Measurements from ENCODE around the gene SNX20.

Gene SNX20

GRCh38 chr16:50665128-50665878 lies 15.8 kb downstream of the SNX20 start:
- H2AK5ac ChIP-seq (ENCODE audit: low read length), result no peak overlapping the region
- no peak overlapping the region for H2BK5ac ChIP-seq (ENCODE audit: low read length)
- H2BK15ac ChIP-seq (replicated peaks; ENCODE audit: low read depth), result no peak overlapping the region
- no peaks in the 10 kb centered on the region for H3K4me1 ChIP-seq (ENCODE audit: control insufficient read depth, low read depth, low read length)
- no peaks in the 10 kb centered on the region for H3K27me3 ChIP-seq (ENCODE audit: insufficient read depth, low read length, poor library complexity)
- peak overlapping the region; percentile 63 for H3K56ac ChIP-seq (ENCODE audit: low read length)
- peak overlapping the region; percentile 41 for H3K4me2 ChIP-seq (ENCODE audit: low read length)
- H3K4ac ChIP-seq (ENCODE audit: low read depth, low read length), result no peak overlapping the region
- no CpG with 5 or more reads among the region's 40 CpGs for WGBS (ENCODE audit: extremely low coverage, insufficient coverage, low lambda C conversion rate)
- H3K27ac ChIP-seq (ENCODE audit: low read depth, low read length), result no peak overlapping the region
- peak; percentile 85 for DNase-seq
- no peak overlapping the region for H4K5ac ChIP-seq (ENCODE audit: low read length)
- peak overlapping the region; percentile 60 for H3K9ac ChIP-seq (ENCODE audit: low read length)
- H3K36me3 ChIP-seq (ENCODE audit: control insufficient read depth, insufficient read depth, low read length), result no peaks in the 10 kb centered on the region
- peak overlapping the region; percentile 67 for H4K8ac ChIP-seq (ENCODE audit: low read depth, low read length)
- H2BK120ac ChIP-seq (ENCODE audit: low read depth, low read length), result no peak overlapping the region
- H3K23ac ChIP-seq (ENCODE audit: low read length), result no peak overlapping the region
- peak overlapping the region; percentile 7 for H3K4me3 ChIP-seq (ENCODE audit: low read length)
- peak overlapping the region; percentile 0 for H3K18ac ChIP-seq (ENCODE audit: low read length)
- H3K79me1 ChIP-seq (ENCODE audit: low read length), result no peaks in the 10 kb centered on the region
- H3K79me2 ChIP-seq (ENCODE audit: control insufficient read depth, insufficient read depth, low read length), result no peaks in the 10 kb centered on the region

DNA sequence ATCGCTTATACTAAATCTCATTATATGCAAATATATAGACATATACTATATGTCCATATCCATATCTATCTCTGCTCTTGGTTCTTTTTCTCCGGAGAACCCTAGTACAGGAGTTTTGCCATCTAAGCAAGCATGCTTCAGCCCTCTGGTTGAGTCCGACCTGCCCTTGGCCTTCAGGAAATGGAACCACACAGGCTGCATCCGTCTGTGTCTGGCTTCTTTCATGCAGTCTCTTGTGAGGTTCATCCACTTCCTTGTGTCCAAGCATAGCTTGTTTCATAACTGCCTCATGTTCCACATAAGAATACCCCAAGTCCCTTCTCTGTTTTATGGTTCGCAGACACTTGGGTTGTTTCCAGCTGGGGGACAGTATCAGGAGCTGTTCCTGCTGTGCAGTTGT lies 16.8 kb downstream of the SNX20 start:
- no peak overlapping the region for H3K4me3 ChIP-seq (ENCODE audit: low read length)
- H2AK5ac ChIP-seq (ENCODE audit: low read length), result no peak overlapping the region
- peaks cover 3% of the 10 kb centered on the region for H3K4me1 ChIP-seq (ENCODE audit: control insufficient read depth, low read depth, low read length)
- H3K56ac ChIP-seq (ENCODE audit: low read length), result no peak overlapping the region
- no peaks in the 10 kb centered on the region for H3K79me2 ChIP-seq (ENCODE audit: control insufficient read depth, insufficient read depth, low read length)
- no peak overlapping the region for H3K27ac ChIP-seq (ENCODE audit: low read depth, low read length)
- H3K23ac ChIP-seq (ENCODE audit: low read length), result no peak overlapping the region
- no peak overlapping the region for H2BK15ac ChIP-seq (replicated peaks; ENCODE audit: low read depth)
- H2BK120ac ChIP-seq (ENCODE audit: low read depth, low read length), result no peak overlapping the region
- WGBS (ENCODE audit: extremely low coverage, insufficient coverage, low lambda C conversion rate), result no CpG with 5 or more reads among the region's 5 CpGs
- no peak for DNase-seq
- H3K18ac ChIP-seq (ENCODE audit: low read length), result no peak overlapping the region
- no peak overlapping the region for H2BK5ac ChIP-seq (ENCODE audit: low read length)
- H3K4me2 ChIP-seq (ENCODE audit: low read length), result no peak overlapping the region
- H4K8ac ChIP-seq (ENCODE audit: low read depth, low read length), result no peak overlapping the region
- no peak overlapping the region for H3K4ac ChIP-seq (ENCODE audit: low read depth, low read length)
- no peak overlapping the region for H4K5ac ChIP-seq (ENCODE audit: low read length)
- H3K79me1 ChIP-seq (ENCODE audit: low read length), result no peaks in the 10 kb centered on the region
- no peaks in the 10 kb centered on the region for H3K27me3 ChIP-seq (ENCODE audit: insufficient read depth, low read length, poor library complexity)
- no peak overlapping the region for H3K9ac ChIP-seq (ENCODE audit: low read length)
- H3K36me3 ChIP-seq (ENCODE audit: control insufficient read depth, insufficient read depth, low read length), result no peaks in the 10 kb centered on the region

- H3K4me2 ChIP-seq (ENCODE audit: low read length), result no peak overlapping the region
- no peak overlapping the region for H3K23ac ChIP-seq (ENCODE audit: low read length)
- H2BK120ac ChIP-seq (ENCODE audit: low read depth, low read length), result no peak overlapping the region
- H3K36me3 ChIP-seq (ENCODE audit: control insufficient read depth, insufficient read depth, low read length), result no peaks in the 10 kb centered on the region
- no peak overlapping the region for H3K4ac ChIP-seq (ENCODE audit: low read depth, low read length)
- DNase-seq, result no peak
- no peak overlapping the region for H3K4me3 ChIP-seq (ENCODE audit: low read length)
- no peak overlapping the region for H2AK5ac ChIP-seq (ENCODE audit: low read length)
- no peak overlapping the region for H3K27ac ChIP-seq (ENCODE audit: low read depth, low read length)
- H3K79me1 ChIP-seq (ENCODE audit: low read length), result no peaks in the 10 kb centered on the region
- no CpG with 5 or more reads among the region's 10 CpGs for WGBS (ENCODE audit: extremely low coverage, insufficient coverage, low lambda C conversion rate)
- H2BK15ac ChIP-seq (replicated peaks; ENCODE audit: low read depth), result no peak overlapping the region
- H3K9ac ChIP-seq (ENCODE audit: low read length), result no peak overlapping the region
- H3K79me2 ChIP-seq (ENCODE audit: control insufficient read depth, insufficient read depth, low read length), result no peaks in the 10 kb centered on the region
- H2BK5ac ChIP-seq (ENCODE audit: low read length), result no peak overlapping the region
- H4K5ac ChIP-seq (ENCODE audit: low read length), result no peak overlapping the region
- H3K56ac ChIP-seq (ENCODE audit: low read length), result no peak overlapping the region
- H3K4me1 ChIP-seq (ENCODE audit: control insufficient read depth, low read depth, low read length), result peaks cover 4% of the 10 kb centered on the region
- no peak overlapping the region for H4K8ac ChIP-seq (ENCODE audit: low read depth, low read length)
- H3K18ac ChIP-seq (ENCODE audit: low read length), result no peak overlapping the region
- no peaks in the 10 kb centered on the region for H3K27me3 ChIP-seq (ENCODE audit: insufficient read depth, low read length, poor library complexity)
Observed at GRCh38 chr16:50662306-50662940, 18.7 kb downstream of the SNX20 start.

DNA sequence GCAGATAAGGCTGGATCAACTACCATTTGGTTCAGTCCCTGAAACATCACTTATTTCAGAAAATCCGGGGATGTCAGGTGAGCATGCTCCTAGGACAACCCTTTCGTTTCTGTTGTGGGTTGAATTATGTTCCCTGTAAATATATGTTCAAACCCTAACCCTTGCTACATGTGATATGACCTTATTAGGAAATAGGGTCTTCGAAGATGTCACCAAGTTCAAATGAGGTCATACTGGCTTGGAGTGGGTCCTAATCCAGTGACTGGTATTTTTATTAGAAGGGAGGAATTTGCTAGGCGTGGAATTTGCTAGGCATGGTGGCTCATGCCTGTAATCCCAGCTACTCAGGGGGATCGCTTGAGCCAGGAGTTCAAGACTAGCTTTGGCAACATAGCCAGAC lies 21.3 kb downstream of the SNX20 start:
- peaks cover 5% of the 10 kb centered on the region for H3K4me1 ChIP-seq (ENCODE audit: control insufficient read depth, low read depth, low read length)
- no peaks in the 10 kb centered on the region for H3K27me3 ChIP-seq (ENCODE audit: insufficient read depth, low read length, poor library complexity)
- peak overlapping the region; percentile 51 for H2BK5ac ChIP-seq (ENCODE audit: low read length)
- no peak overlapping the region for H2AK5ac ChIP-seq (ENCODE audit: low read length)
- peak; percentile 59 for DNase-seq
- H2BK120ac ChIP-seq (ENCODE audit: low read depth, low read length), result no peak overlapping the region
- H3K79me2 ChIP-seq (ENCODE audit: control insufficient read depth, insufficient read depth, low read length), result no peaks in the 10 kb centered on the region
- no peak overlapping the region for H3K27ac ChIP-seq (ENCODE audit: low read depth, low read length)
- peak overlapping the region; percentile 74 for H3K4ac ChIP-seq (ENCODE audit: low read depth, low read length)
- no peak overlapping the region for H3K4me3 ChIP-seq (ENCODE audit: low read length)
- no peak overlapping the region for H3K4me2 ChIP-seq (ENCODE audit: low read length)
- no peaks in the 10 kb centered on the region for H3K79me1 ChIP-seq (ENCODE audit: low read length)
- no peak overlapping the region for H4K5ac ChIP-seq (ENCODE audit: low read length)
- H3K9ac ChIP-seq (ENCODE audit: low read length), result no peak overlapping the region
- no peak overlapping the region for H3K18ac ChIP-seq (ENCODE audit: low read length)
- no peak overlapping the region for H4K8ac ChIP-seq (ENCODE audit: low read depth, low read length)
- no peak overlapping the region for H3K23ac ChIP-seq (ENCODE audit: low read length)
- H2BK15ac ChIP-seq (replicated peaks; ENCODE audit: low read depth), result no peak overlapping the region
- H3K36me3 ChIP-seq (ENCODE audit: control insufficient read depth, insufficient read depth, low read length), result no peaks in the 10 kb centered on the region
- no CpG with 5 or more reads among the region's 5 CpGs for WGBS (ENCODE audit: extremely low coverage, insufficient coverage, low lambda C conversion rate)
- peak overlapping the region; percentile 40 for H3K56ac ChIP-seq (ENCODE audit: low read length)

DNA sequence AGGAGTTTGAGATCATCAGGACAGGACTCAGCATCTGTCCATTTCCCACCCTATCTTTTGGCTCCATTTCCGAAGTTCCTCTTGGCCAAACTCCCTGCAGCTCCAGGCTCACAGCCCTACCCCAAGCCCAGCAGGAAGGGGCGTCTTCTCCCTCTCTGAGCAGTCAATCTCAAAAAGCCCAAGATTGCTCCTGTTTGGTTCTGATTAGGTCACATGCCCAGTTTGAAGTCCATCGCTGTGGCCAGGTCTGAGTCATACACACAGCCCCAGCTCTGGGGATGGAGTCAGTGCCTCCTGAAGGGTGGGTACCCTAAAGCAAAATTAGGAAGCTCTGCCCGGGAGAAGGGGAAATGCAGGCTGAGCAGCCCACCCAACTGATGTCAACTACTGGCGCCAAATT lies 23.9 kb downstream of the SNX20 start:
- Histone ChIP-seq H3K4me1 (ENCODE audit: control insufficient read depth, low read depth, low read length) (peaks cover 9% of the 10 kb centered on the region), H3K9ac (ENCODE audit: low read length) (no peak overlapping the region), H3K18ac (ENCODE audit: low read length) (no peak overlapping the region), H2AK5ac (ENCODE audit: low read length) (no peak overlapping the region), H3K23ac (ENCODE audit: low read length) (no peak overlapping the region), H3K36me3 (ENCODE audit: control insufficient read depth, insufficient read depth, low read length) (no peaks in the 10 kb centered on the region), H2BK5ac (ENCODE audit: low read length) (no peak overlapping the region), H3K4ac (ENCODE audit: low read depth, low read length) (no peak overlapping the region), H3K27me3 (ENCODE audit: insufficient read depth, low read length, poor library complexity) (no peaks in the 10 kb centered on the region), H3K79me1 (ENCODE audit: low read length) (no peaks in the 10 kb centered on the region), H3K27ac (ENCODE audit: low read depth, low read length) (no peak overlapping the region), H2BK15ac (replicated peaks; ENCODE audit: low read depth) (no peak overlapping the region), H2BK120ac (ENCODE audit: low read depth, low read length) (no peak overlapping the region), H4K5ac (ENCODE audit: low read length) (no peak overlapping the region), H3K4me2 (ENCODE audit: low read length) (no peak overlapping the region), H3K56ac (ENCODE audit: low read length) (peak overlapping the region; percentile 22), H3K4me3 (ENCODE audit: low read length) (no peak overlapping the region), H4K8ac (ENCODE audit: low read depth, low read length) (no peak overlapping the region), H3K79me2 (ENCODE audit: control insufficient read depth, insufficient read depth, low read length) (no peaks in the 10 kb centered on the region)
- no CpG with 5 or more reads among the region's 5 CpGs for WGBS (ENCODE audit: extremely low coverage, insufficient coverage, low lambda C conversion rate)
- no peak for DNase-seq

All from mesendoderm (in vitro differentiated cells).